Prostate gland (tissue), 2 donors: ENCODE data around the gene ADAMTS20. TPM values are rescaled to one million over a fixed set of nuclear protein-coding genes. Genes with fewer than 3 reads are reported as not detected.

Experiments used
- DNase-seq: peaks from one replicate; pipeline ENCODE4 v3.0.0-alpha.2; 2019; ENCODE audit warnings: low spot score
- H3K27ac ChIP-seq, 2 donors: fragments of 200-600 bp; sonication (generic); 2 replicates each; pipeline ENCODE4 v1.5.1; 2017 to 2019
- H3K27me3 ChIP-seq: fragments of 200-600 bp; sonication (generic); replicated peaks from 2 replicates; pipeline ENCODE4 v1.5.1; 2019; ENCODE audit not compliant: insufficient read depth
- H3K36me3 ChIP-seq, 2 donors: fragments of 200-600 bp; sonication (generic); 1 replicate in 1 of 2; 2 replicates in 1 of 2; pipeline versions ENCODE4 v1.5.1 to v1.8.1; 2017 to 2019
- H3K4me1 ChIP-seq: fragments of 200-600 bp; sonication (generic); replicated peaks from 2 replicates; pipeline ENCODE4 v1.5.1; 2019
- H3K4me3 ChIP-seq, 2 donors: fragments of 200-600 bp; sonication (generic); 2 replicates each; pipeline ENCODE4 v1.5.1; 2017 to 2019
- H3K9me3 ChIP-seq: fragments of 200-600 bp; sonication (generic); 2 replicates; pipeline ENCODE4 v1.5.1; 2017
- CTCF ChIP-seq, 4 experiments: fragments of 200-600 bp in 2 of 4; fragments of 450-650 bp in 2 of 4; sonication (generic) in 2 of 4; IDR thresholded peaks; 1 replicate in 3 of 4; 2 replicates in 1 of 4; pipeline ENCODE4 v1.5.1; 2016 to 2019; ENCODE audit warnings: antibody characterized with exemption in 4 of 4, mild to moderate bottlenecking in 2 of 4, moderate library complexity in 2 of 4
- POLR2A ChIP-seq: fragments of 450-650 bp; IDR thresholded peaks from one replicate; pipeline ENCODE4 v1.6.1; 2016; ENCODE audit warnings: antibody characterized with exemption, mild to moderate bottlenecking
- POLR2AphosphoS5 ChIP-seq: sonication (generic); formaldehyde crosslinking; IDR thresholded peaks from one replicate; pipeline ENCODE4 v1.6.1; 2017; ENCODE audit warnings: antibody characterized with exemption
- WGBS: methylation state at CpG from one replicate; pipeline ENCODE4 v1.1.5; 2018; 5-methylcytosine and 5-hydroxymethylcytosine counted together
- intact Hi-C: fragments of 100-400 bp; cut with DNase I; formaldehyde crosslinking; loops from one replicate; pipeline ENCODE4 v1.14.2; 2022
- total RNA-seq, 2 donors: library from RNA; depleted of rRNA; stranded (reverse); fragments of >200 nt; gene quantifications; one replicate each; pipeline ENCODE4 v1.1.0, GENCODE V29; 2016

ADAMTS20 gene
- total RNA-seq, 2 donors from 2014 or later, result 0.23 TPM; not detected in 1

- Histone ChIP-seq H3K9me3 (no peaks in the 10 kb centered on the region), H3K4me1 (no peaks in the 10 kb centered on the region), H3K4me3 (no peak overlapping the region), H3K27me3 (no peaks in the 10 kb centered on the region), H3K36me3 (no peaks in the 10 kb centered on the region), H3K27ac (no peak overlapping the region)
- DNase-seq, result no peak
- WGBS, result 25% methylated on average over 3 of the region's 3 CpGs
- TF ChIP-seq POLR2AphosphoS5 (no peak), POLR2A (no peak), CTCF (IDR thresholded peaks at IDR 0.05) (no peak)
- intact Hi-C loops, result no loop called here
Measured at GRCh38 chr12:43317156-43317555, 234.8 kb downstream of the ADAMTS20 start.

GRCh38 chr12:43316520-43316919, 235.5 kb downstream of the ADAMTS20 start:
- no peak for TF ChIP-seq CTCF (IDR thresholded peaks at IDR 0.05)
- TF ChIP-seq POLR2A, result no peak
- TF ChIP-seq POLR2AphosphoS5, result no peak
- 63% methylated on average over 1 of the region's 1 CpG for WGBS
- no peaks in the 10 kb centered on the region for H3K9me3 ChIP-seq
- H3K27me3 ChIP-seq, result no peaks in the 10 kb centered on the region
- H3K4me3 ChIP-seq, result no peak overlapping the region
- no peak for DNase-seq
- no peaks in the 10 kb centered on the region for H3K4me1 ChIP-seq
- H3K27ac ChIP-seq, result no peak overlapping the region
- intact Hi-C loops, result no loop called here
- no peaks in the 10 kb centered on the region for H3K36me3 ChIP-seq

- intact Hi-C loops, result no loop called here
- H3K4me1 ChIP-seq, result no peaks in the 10 kb centered on the region
- no peak for DNase-seq
- H3K4me3 ChIP-seq, result no peak overlapping the region
- H3K9me3 ChIP-seq, result no peaks in the 10 kb centered on the region
- H3K27me3 ChIP-seq, result no peaks in the 10 kb centered on the region
- H3K36me3 ChIP-seq, result no peaks in the 10 kb centered on the region
- H3K27ac ChIP-seq, result no peak overlapping the region
- TF ChIP-seq CTCF (IDR thresholded peaks at IDR 0.05), result no peak
- TF ChIP-seq POLR2AphosphoS5, result no peak
- TF ChIP-seq POLR2A, result no peak
Measured at GRCh38 chr12:43315961-43316360, 236.0 kb downstream of the ADAMTS20 start.

GRCh38 chr12:43312991-43313505, 239.0 kb downstream of the ADAMTS20 start:
- H3K4me3 ChIP-seq, result no peak overlapping the region
- H3K4me1 ChIP-seq, result no peaks in the 10 kb centered on the region
- H3K9me3 ChIP-seq, result no peaks in the 10 kb centered on the region
- no peaks in the 10 kb centered on the region for H3K36me3 ChIP-seq
- intact Hi-C loops, result no loop called here
- no peak for DNase-seq
- WGBS, result 69% methylated on average over 4 of the region's 4 CpGs
- H3K27me3 ChIP-seq, result no peaks in the 10 kb centered on the region
- H3K27ac ChIP-seq, result no peak overlapping the region
- no peak for TF ChIP-seq POLR2A
- TF ChIP-seq POLR2AphosphoS5, result no peak
- no peak for TF ChIP-seq CTCF (IDR thresholded peaks at IDR 0.05)

GRCh38 chr12:43310596-43310995, 241.4 kb downstream of the ADAMTS20 start:
- Histone ChIP-seq H3K36me3 (no peaks in the 10 kb centered on the region), H3K9me3 (no peaks in the 10 kb centered on the region), H3K27ac (no peak overlapping the region), H3K4me3 (no peak overlapping the region), H3K27me3 (no peaks in the 10 kb centered on the region), H3K4me1 (no peaks in the 10 kb centered on the region)
- no peak for DNase-seq
- intact Hi-C loops, result no loop called here
- no peak for TF ChIP-seq POLR2A
- TF ChIP-seq CTCF (IDR thresholded peaks at IDR 0.05), result no peak
- TF ChIP-seq POLR2AphosphoS5, result no peak
